ENCODE measurements around the gene MAD1L1.

DNA sequence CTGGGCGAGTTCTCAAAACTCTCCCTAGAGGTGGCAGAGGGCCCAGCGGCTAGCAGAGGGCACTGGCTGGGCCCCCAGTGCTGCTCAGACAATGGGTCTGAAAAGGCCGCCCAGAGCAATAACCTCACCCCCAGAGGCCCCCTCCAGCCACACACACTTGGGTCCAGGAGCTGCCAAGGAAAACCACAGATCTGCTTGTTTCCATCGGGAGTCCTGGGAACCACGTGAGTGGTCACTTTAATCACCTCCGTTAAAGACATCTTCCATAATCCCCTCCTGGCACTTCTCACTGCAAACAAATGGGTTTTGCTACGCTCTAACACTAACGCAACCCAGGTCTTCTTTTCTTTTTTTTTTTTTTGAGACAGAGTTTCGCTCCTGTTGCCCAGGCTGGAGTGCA lies 39.3 kb upstream of the MAD1L1 start:
- TF ChIP-seq CTCF (IDR thresholded peaks at IDR 0.05) (no peak), POLR2A (IDR thresholded peaks at IDR 0.05) (no peak), EP300 (IDR thresholded peaks at IDR 0.05) (no peak)
